Hypothalamus (tissue), 51 donors: ENCODE results near the gene PPP1R13L.
"Not testable (repeated sequence)": the region's sequence is repeated elsewhere in the genome, so short reads cannot be mapped to it uniquely, and the experiment has no call there.

Source experiments
- DNase-seq, 51 donors: peaks; one replicate each; lab custom pipeline; 2025; lab: John Stamatoyannopoulos, UW

Gene PPP1R13L

GRCh38 chr19:45349126-45349415, 55.8 kb downstream of the PPP1R13L start:
- no peak for DNase-seq

- DNase-seq: no peak
Observed at GRCh38 chr19:45348367-45349125, 56.3 kb downstream of the PPP1R13L start.

DNA sequence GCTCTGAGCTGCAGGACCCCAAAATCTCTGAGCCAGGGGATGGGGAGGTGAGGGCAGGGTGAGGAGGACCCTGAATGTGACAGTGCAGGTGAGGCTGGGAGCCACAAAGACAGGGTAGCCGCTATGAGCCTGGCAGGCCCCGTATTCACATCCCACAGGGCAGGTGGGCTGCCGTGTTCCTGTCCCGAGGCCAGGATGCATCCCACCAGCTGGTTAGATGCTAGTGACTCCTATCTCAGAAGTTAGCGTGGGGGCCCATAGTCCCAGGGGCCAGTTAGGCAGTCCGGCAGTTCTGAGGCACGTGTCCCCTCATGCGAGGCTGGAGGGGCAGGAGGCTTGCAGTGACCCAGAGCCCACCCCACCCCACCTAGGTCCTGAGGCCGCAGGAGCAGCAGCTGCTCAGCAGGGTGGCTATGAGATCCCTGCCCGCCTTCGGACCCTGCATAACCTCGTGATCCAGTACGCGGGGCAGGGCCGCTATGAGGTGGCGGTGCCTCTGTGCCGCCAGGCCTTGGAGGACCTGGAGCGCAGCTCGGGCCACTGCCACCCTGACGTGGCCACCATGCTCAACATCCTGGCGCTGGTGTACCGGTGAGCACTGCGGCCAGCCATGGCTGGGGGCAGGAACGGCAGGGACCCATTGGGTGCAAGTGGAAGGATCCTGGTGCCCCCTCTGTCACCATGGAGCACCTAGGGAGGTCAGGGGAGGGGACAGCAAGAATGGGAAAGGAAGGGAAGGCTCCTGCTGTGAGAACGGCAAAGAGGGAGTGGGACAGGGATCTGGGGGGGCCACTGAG, 57.1 kb downstream of the PPP1R13L start:
- no peak for DNase-seq

DNA sequence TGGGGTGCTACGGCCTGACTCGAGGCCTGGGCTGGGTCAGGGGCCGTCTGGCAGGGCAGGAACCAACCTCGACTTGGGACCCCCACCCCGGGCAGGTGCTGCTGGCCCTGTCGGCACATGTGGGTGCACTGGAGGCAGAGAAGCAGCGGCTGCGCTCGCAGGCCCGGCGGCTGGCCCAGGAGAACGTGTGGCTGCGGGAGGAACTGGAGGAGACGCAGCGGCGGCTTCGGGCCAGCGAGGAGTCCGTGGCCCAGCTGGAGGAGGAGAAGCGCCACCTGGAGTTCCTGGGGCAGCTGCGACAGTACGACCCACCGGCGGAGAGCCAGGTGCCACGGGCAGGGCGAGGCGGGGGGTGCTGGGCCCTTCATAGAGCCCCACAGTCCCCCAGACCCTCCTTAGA, 58.4 kb downstream of the PPP1R13L start:
- DNase-seq: no peak

DNA sequence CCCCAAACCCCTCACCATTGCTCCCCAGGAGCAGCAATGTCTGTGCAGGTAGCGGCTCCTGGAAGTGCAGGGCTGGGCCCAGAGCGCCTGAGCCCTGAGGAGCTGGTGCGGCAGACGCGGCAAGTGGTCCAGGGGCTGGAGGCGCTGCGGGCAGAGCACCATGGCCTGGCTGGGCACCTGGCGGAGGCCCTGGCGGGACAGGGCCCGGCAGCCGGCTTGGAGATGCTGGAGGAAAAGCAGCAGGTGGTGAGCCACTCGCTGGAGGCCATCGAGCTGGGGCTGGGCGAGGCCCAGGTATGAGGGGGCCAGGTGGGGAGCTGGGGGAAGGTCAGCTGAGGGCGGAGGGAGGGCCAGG, 59.4 kb downstream of the PPP1R13L start:
- no peak for DNase-seq

DNA sequence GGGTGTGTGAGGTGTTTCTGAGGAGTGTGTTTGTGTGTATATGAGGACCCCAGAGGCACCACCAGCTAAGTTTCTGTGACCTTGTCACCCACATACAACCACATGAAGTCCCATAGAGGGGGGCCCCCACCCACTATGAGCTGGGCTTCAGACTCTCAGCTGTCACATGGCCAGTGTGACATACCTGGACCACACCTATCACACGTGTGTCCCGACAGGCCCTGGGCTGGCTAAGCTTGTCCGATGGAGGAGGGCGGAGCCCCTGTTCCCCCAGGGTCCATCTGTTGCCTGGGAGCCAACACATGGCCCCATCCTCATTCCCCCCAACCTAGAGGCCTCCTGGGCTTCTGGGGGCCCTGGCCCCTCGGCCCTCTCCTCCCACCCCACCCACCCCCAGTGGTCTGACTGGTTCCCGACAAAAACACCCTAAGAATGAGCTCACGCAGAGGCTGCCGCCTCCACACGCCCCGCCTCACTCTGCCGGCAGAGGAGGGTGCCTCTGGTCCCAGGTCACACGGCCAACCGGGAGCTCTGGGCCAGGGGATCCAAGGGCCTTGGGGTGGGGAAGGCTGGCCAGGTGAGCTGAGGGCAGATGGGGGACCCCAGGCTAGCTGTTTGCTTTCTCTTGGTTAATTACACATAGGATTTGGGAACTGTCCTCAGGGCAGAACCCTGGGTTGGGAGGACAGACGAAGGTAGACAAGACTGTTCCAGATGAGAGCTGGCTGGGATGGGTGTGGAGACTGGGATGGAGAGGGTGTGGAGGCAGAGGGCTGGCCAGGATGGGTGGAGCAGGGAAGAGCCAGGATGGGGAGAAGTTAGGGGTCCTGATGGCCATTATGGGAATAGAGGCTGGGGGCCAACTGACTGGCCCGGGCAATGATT, 60.0 kb downstream of the PPP1R13L start:
- DNase-seq: no peak

DNA sequence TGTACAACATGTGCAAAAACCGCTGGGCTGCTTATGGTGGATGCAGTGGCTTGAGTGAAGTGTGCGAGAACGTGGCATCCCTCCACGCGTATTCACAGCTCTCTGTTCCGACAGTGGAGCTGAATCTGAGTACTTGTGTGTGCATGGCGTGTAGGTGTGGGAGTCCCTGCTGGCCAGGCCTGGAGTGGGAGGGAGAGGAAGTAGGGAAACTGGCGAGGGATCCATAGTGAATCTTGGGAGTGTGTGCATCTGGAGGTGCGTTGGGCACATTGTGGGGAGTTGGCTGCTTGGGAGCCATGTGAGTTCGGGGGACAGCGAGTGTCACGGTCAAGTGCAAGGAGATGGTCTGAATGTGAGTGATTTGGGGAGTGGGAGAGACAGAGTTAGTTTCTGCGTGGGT, 62.0 kb downstream of the PPP1R13L start:
- no peak for DNase-seq

GRCh38 chr19:45340899-45341453, 63.9 kb downstream of the PPP1R13L start:
- no peak for DNase-seq

DNA sequence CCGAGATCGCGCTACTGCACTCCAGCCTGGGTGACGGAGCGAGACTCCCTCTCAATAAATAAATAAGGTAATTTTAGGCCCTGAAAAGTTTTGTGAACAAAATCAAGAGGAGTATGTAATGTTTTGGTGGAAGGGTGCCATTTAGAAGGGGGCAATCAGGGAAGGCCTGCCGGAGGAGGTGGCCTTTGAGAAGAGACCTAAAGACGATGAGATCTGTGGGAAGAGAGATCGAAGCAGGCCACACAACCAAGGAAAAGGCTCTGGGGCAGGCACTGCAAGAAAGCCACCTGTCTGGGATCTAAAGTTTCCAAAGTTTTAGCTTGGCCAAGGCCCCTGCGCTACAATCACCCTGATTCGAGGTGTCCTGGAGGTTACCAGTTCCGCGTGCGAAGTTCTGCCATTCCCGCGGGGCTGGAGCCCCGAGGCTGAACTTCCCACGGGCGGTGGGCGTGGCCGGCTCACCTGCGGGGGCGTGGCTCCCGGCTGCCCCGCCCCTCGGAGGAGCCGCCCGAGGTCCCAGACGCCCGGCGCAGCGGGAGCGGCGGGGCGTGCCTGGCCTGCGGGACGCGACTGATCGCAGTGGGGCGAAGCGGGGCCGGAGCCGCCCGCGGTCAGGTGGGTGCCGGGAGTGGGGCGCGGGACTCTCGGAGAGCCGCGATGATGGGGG, 64.5 kb downstream of the PPP1R13L start, which contains the start of gene KLC3:
Gene KLC3 (plus strand): TSS at position 519 of the 667 bp plus-strand sequence. CDS start 4,792 bp downstream, outside the sequence.
- DNase-seq: no peak

DNA sequence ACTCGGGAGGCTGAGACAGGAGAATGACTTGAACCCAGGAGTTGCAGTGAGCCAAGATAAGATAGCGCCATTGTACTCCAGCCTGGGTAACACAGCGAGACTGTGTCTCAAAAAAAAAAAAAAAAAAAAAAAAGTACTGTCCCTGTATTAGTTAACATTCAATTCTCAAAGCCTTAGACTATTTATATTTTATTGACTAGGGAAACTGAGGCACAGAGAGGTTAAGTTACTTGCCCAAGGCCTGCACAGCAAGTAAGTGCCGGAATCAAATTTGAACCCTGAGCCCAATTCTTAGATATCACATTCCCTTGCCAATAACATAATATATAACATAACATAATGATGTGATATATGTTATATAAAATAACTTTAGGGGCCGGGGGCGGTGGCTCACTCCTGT, 65.2 kb downstream of the PPP1R13L start:
- DNase-seq: no peak

DNA sequence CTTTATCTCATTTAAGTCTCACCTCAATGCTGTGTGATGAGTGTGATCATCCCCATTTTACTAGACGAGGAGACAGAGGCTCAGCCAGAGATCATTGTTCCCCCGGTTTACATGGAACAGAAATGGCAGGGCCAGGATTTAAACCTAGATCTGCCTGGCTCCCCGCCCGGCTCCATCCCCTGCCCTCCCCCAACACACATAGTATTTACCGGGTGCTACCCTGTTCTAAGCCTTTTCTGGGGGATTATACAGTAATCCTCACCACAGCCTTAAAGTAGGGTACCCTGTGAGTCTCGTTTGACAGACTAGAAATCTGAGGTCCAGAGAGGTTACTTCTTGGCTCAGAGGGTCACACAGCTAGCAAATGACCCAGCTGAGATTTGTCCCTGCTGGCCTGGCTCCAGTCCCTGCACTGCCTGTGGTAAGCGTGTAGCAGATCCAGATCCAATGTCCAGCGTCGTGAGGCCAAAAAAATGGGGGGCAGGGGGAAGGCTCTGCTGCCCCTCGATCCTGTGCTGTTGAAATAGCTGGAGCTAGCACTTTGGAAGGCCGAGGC, 68.1 kb downstream of the PPP1R13L start:
- DNase-seq: no peak

DNA sequence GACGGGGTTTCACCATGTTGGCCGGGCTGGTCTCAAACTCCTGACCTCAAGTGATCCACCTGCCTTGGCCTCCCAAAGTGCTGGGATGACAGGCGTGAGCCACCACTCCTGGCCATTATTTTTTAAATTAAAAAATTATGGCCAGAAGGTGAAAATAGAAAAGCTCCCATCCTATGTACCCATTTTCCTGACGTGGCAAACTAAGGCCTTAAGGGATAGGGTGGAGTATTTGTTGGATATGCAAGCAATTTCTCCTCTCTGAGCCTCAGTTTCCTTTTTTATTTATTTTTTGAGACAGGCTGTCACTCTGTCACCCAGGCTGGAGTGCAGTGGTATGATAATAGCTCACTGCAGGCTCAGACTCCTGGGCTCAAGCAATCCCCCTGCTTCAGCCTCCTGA, 70.0 kb downstream of the PPP1R13L start:
- not testable (repeated sequence) for DNase-seq

GRCh38 chr19:45333609-45334303, 71.1 kb downstream of the PPP1R13L start:
- no peak for DNase-seq

- DNase-seq: no peak
Observed at GRCh38 chr19:45331411-45331810, 73.5 kb downstream of the PPP1R13L start.
